WERI-Rb-1 (cell line): ENCODE data around the gene TRIM41.

Source experiments
- DNase-seq: peaks from one replicate; pipeline ENCODE4 v3.0.0-alpha.2; 2020
- H3K27ac ChIP-seq: fragments of 250-450 bp; sonication (Bioruptor Pico); 2 replicates; pipeline ENCODE4 v1.5.1; 2020; ENCODE audit warnings: mild to moderate bottlenecking, moderate library complexity
- H3K27me3 ChIP-seq: fragments of 250-450 bp; sonication (Bioruptor Pico); 2 replicates; pipeline ENCODE4 v1.5.1; 2021; ENCODE audit warnings: mild to moderate bottlenecking, low read depth, moderate library complexity; ENCODE audit not compliant: insufficient read depth, severe bottlenecking
- H3K36me3 ChIP-seq: fragments of 250-450 bp; sonication (Bioruptor Pico); 2 replicates; pipeline ENCODE4 v1.5.1; 2020; ENCODE audit warnings: mild to moderate bottlenecking, moderate library complexity
- H3K4me3 ChIP-seq: 2 replicates; pipeline ENCODE4 v1.5.1; 2011; ENCODE audit warnings: low read depth, mild to moderate bottlenecking, control low read depth, low read length
- H3K9me3 ChIP-seq: fragments of 250-450 bp; sonication (Bioruptor Pico); 2 replicates; pipeline ENCODE4 v1.5.1; 2021; ENCODE audit warnings: mild to moderate bottlenecking, moderate library complexity; ENCODE audit not compliant: severe bottlenecking
- TF ChIP-seq, protein P1 (sequence below): IDR thresholded peaks from 2 replicates; pipeline ENCODE4 v1.5.1; 2011; ENCODE audit warnings: low read depth, mild to moderate bottlenecking, control low read depth, inconsistent platforms, low read length

The TRIM41 gene

DNA sequence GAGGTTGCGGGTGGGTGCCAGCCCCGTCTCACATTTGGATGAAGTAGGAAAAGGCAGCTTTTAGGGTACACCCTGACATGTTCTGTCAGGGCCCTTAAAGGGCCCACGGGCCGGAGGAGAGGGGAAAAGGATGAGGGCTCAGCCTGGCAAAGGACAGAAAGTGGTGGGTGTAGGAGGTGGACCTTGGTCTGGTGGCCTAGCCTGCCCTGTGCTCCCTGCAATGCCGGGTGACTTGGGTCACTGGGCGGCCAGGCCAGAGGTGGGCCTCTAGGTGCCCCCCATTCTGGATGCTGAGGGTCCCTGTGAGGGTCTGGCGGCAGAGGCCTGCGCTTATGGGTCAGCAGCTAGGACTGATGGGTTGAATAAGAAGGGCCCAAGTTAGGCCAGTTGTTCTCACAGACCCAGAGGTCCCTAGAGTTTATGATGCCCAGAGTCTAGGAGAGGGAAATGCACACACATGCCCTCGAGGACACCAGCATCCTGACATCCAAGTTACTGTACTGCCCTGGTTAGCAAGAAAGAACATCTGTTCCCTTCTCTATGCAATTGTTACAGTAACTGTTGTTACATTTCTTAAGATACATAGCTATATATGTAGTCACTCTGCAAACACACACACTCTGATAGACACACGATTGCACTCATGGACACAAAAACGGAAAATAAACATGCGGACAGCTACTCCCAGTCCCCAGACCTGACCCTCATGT lies 30.6 kb upstream of the TRIM41 start:
- TF ChIP-seq, protein P1, sequence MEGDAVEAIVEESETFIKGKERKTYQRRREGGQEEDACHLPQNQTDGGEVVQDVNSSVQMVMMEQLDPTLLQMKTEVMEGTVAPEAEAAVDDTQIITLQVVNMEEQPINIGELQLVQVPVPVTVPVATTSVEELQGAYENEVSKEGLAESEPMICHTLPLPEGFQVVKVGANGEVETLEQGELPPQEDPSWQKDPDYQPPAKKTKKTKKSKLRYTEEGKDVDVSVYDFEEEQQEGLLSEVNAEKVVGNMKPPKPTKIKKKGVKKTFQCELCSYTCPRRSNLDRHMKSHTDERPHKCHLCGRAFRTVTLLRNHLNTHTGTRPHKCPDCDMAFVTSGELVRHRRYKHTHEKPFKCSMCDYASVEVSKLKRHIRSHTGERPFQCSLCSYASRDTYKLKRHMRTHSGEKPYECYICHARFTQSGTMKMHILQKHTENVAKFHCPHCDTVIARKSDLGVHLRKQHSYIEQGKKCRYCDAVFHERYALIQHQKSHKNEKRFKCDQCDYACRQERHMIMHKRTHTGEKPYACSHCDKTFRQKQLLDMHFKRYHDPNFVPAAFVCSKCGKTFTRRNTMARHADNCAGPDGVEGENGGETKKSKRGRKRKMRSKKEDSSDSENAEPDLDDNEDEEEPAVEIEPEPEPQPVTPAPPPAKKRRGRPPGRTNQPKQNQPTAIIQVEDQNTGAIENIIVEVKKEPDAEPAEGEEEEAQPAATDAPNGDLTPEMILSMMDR = no peak
- peak overlapping the region; percentile 84 for H3K27ac ChIP-seq

DNA sequence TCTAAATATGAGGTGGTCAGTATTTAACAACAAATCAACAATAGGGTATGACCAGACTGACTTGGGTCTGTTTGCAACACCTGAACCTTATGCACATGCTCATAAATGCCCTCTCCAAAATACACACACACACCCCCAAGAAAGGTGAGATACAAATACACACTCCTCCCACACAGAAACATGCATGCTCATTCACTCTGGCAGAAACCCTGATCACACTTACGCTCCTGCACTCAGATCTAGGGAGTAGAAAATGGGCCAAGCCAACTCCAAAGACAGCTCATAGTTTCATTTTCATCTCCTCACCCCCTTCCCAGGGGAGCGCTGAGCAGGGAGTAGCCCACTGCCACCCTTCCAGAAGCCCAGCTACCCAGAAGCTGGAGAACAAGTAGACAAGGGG lies 29.4 kb upstream of the TRIM41 start:
- H3K9me3 ChIP-seq = no peaks in the 10 kb centered on the region

More for the DNA sequence above, 30.6 kb upstream of the TRIM41 start:
- no peaks in the 10 kb centered on the region for H3K36me3 ChIP-seq
- DNase-seq = no peak
- no peaks in the 10 kb centered on the region for H3K9me3 ChIP-seq
- H3K27me3 ChIP-seq = no peaks in the 10 kb centered on the region
- peak overlapping the region; percentile 55 for H3K4me3 ChIP-seq

DNA sequence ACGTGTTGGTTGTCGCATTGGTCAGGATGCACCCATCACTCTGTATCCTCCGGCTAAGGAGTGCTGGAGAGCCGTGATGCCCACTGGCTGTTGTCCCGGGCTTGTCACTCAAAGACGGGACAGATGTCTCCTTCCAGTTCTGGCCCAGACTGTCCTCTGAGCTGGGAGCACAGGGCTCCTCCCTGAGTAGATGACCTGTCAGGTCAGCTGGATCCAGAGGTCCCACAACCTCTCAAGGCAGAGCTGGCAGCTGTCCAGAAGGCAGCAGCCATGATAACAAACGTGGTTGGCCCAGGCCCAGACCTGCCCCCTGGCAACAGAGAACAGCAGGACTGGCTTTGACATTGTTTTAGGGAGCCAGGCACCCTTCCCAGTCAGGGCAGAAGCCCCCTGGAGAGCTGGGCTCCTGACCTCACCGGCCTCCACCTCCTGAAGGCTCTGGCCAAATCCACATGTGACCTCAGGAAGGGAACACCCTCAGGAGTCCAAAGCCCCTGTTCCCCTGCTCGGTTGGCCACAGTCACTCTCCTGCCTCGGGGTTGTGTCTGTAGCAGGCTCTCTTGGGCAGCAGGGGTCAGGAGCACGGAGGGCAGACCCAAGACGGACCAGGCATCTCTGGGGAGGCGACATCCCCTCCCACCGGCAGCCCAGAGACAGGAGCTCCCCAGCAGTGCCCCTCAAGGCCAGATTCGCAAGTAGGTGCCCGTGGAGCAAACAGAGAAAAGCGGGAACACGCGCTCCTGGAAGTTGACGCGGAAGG lies 28.4 kb upstream of the TRIM41 start:
- TF ChIP-seq, protein P1 = no peak

More for the DNA sequence above, 29.4 kb upstream of the TRIM41 start:
- H3K4me3 ChIP-seq = no peak overlapping the region
- H3K36me3 ChIP-seq = no peaks in the 10 kb centered on the region
- TF ChIP-seq, protein P1 = no peak
- no peak for DNase-seq
- H3K27me3 ChIP-seq = no peaks in the 10 kb centered on the region
- no peak overlapping the region for H3K27ac ChIP-seq

DNA sequence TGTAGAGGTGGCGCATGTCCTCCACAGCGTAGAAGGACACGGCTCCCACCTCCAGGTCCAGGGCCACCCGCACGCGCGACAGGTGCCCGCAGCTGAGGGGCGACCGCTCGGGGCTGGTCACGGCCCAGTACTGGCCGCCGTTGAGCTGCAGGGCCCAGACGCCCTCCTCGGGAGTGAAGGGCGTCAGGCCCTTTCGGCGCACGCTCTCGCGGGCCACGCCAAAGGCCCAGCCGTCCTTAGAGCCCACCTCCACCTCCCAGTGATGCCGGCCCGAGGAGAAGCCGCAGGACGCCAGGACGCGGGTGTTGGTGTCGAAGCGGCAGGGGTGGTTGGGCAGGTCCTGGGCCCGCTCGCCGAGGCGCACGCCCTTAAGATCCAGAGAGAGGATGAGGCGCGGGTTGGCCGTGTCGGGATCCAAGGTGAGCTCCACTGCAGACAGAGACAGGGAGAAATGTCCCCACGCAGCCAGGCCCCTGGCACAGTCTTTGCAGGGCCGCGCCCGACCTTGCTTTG lies 27.8 kb upstream of the TRIM41 start:
- TF ChIP-seq, protein P1 = no peak
- Histone ChIP-seq H3K27ac (no peak overlapping the region), H3K27me3 (no peaks in the 10 kb centered on the region), H3K4me3 (no peak overlapping the region), H3K36me3 (no peaks in the 10 kb centered on the region), H3K9me3 (no peaks in the 10 kb centered on the region)
- no peak for DNase-seq

More for the DNA sequence above, 28.4 kb upstream of the TRIM41 start:
- Histone ChIP-seq H3K9me3 (no peaks in the 10 kb centered on the region), H3K27ac (no peak overlapping the region), H3K36me3 (no peaks in the 10 kb centered on the region), H3K4me3 (no peak overlapping the region), H3K27me3 (no peaks in the 10 kb centered on the region)
- no peak for DNase-seq

DNA sequence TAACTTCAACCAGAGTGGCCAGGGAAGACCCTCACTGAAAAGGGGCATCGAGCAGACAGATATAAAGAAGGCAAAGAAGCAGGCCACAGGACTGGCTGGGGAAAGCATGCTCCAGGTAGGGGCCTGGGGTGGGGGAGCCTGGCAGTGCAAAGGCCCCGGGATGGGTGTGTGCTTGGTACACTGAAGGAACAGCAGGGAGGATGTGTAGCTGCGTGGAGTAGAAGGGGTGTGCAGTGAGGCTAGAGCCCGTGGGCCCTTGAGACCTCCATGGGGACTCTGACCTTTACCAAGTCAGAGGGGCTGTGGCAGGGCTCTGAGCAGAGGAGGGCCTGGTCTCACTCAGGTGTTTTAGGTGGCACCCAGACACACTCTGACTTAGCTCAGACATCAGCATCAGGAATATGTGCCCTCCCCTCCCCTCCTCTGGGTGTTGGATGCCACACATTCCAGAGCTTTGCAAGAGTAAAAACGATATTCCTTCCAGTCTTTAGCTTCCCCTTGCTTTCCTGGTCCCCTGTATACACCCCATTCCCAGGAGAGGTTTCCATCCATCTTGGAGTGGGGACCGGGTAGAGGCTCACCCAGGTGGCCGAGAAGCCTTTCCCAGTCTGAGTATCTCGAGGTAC lies 25.6 kb upstream of the TRIM41 start:
- no peaks in the 10 kb centered on the region for H3K36me3 ChIP-seq
- TF ChIP-seq, protein P1 = no peak
- DNase-seq = no peak
- no peak overlapping the region for H3K27ac ChIP-seq
- no peaks in the 10 kb centered on the region for H3K9me3 ChIP-seq
- H3K4me3 ChIP-seq = no peak overlapping the region
- H3K27me3 ChIP-seq = no peaks in the 10 kb centered on the region
